ENCODE measurements around the gene CT47A1.

CT47A1 gene

DNA sequence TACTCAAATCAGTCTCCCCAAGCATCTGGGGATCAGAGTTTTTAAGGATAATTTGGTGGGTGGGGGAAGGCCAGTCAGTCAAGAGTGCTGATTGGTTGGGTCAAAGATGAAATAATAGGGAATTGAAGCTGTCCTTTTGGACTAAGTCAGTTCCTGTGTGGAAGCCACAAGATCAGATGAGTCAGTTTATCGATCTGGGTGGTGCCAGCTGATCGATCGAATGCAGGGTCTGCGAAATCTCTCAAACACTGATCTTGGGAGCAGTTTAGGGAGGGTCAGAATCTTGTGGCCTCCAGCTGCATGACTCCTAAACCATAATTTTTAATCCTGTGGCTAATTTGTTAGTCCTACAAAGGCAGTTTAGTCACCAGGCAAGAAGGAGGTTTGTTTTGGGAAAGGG, 44.5 kb upstream of the CT47A1 start:
- ChIA-PET POLR2A (no interaction called here), CTCF (no interaction called here)

DNA sequence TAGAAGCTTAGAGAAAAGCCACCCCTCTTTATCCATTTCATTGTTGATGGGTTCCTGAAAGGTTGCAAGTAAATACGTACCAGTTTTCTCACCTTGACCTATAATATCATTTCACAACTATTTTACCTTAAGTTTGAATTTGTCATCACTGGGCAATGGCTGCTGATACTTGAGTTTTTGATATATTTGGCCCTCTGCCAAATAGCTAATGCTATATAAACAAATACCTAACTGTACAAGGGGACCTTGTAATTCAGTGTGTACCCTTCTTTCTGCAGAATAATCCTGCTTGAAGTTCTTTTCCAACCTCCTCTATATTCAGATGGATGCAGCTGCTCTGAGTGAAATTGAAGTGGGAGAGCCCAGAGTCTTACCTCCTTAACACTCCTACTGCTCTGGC, 42.9 kb upstream of the CT47A1 start:
- Histone ChIP-seq H3K27ac (ENCODE audit: extremely low read depth, low read depth, low read length) (no peak overlapping the region), H3K4me3 (ENCODE audit: low read depth, low read length) (no peak overlapping the region), H3K9me3 (ENCODE audit: control insufficient read depth, insufficient read depth, low read depth, low read length) (no peaks in the 10 kb centered on the region), H3K4me1 (ENCODE audit: control insufficient read depth, insufficient read depth, low read length) (no peaks in the 10 kb centered on the region), H3K36me3 (ENCODE audit: control insufficient read depth in 2 of 2, insufficient read depth in 1 of 2, low read length in 2 of 2) (no peaks in the 10 kb centered on the region)
- ChIA-PET CTCF (interaction anchor here (0.6 to 1.2 kb wide), 3 partner anchors 238 to 1364 kb away, joined by 3 to 6 read pairs (median 4); no protein-coding TSS in a partner anchor), POLR2A (no interaction called here)
- no peak for TF ChIP-seq ZNF747 (tag by site-specific recombination; IDR thresholded peaks at IDR 0.05)
- peak; percentile 41; the same call in 1 of the 2 replicates for TF ChIP-seq ZNF37A (tag by site-specific recombination; IDR thresholded peaks at IDR 0.05)

More for the DNA sequence above, 44.5 kb upstream of the CT47A1 start:
- H3K4me1 ChIP-seq (ENCODE audit: control insufficient read depth, insufficient read depth, low read length): no peaks in the 10 kb centered on the region
- TF ChIP-seq BCL11B (tag by site-specific recombination; IDR thresholded peaks at IDR 0.05; ENCODE audit: low read depth) (no peak), ZNF16 (tag by site-specific recombination; IDR thresholded peaks at IDR 0.05; ENCODE audit: low read depth) (no peak)
- no peaks in the 10 kb centered on the region for H3K36me3 ChIP-seq (ENCODE audit: control insufficient read depth in 2 of 2, insufficient read depth in 1 of 2, low read length in 2 of 2)
- no peaks in the 10 kb centered on the region for H3K9me3 ChIP-seq (ENCODE audit: control insufficient read depth, insufficient read depth, low read depth, low read length)
- no peak overlapping the region for H3K27ac ChIP-seq (ENCODE audit: extremely low read depth, low read depth, low read length)
- H3K4me3 ChIP-seq (ENCODE audit: low read depth, low read length): no peak overlapping the region

DNA sequence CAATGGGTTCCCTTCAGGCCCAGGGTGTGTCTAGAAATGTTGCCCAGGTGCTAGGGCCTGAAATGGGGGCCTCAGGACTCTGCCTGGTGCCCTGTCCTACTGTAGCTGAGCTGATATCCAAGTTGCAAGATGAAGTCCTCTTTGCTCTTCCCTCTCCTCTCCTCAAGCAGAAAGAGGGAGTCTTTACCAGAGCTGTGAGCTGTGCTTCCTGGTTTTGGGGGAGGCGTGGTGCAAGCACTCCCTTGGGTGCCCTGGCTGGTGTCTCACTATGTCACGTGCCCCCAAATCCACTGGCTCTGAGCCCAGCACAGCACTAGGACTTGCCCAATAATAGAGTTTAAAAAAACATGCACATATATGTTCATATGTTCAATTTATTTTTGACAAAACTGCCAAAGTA, 29.3 kb upstream of the CT47A1 start:
- CTCF ChIA-PET: no interaction called here
- POLR2A ChIA-PET: no interaction called here
- H3K36me3 ChIP-seq (ENCODE audit: control insufficient read depth in 2 of 2, insufficient read depth in 1 of 2, low read length in 2 of 2): no peaks in the 10 kb centered on the region

DNA sequence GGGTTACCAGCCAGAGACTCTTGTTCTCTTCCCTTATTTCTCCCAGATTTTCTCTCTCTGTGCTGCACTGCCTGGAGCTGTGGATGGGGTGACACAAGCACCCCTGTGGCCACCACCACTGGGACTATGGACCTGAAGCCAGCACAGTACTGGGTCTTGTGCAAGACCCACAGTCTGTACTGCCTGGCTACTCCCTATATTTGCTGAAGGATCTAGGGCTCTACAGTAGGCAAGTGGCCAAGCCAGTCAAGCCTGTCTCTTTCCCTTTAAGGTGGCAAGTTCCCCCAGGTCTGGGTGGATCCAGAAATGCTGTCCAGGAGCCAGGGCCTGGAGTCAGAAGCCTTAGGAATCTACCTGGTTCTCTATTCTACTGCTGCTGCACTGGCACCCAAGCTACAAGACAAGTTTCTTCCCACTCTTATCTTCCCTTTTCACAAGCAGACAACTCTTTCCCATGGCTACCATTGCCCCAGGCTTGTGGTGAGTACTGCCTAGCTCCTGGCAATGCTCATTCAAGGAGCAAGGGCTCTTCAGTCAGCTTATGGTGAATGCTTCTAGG, 28.4 kb upstream of the CT47A1 start:
- POLR2A ChIA-PET: no interaction called here
- no peak for TF ChIP-seq ZNF747 (tag by site-specific recombination; IDR thresholded peaks at IDR 0.05)
- no peak for TF ChIP-seq ZNF239 (tag by site-specific recombination; IDR thresholded peaks at IDR 0.05)
- no peak for TF ChIP-seq ZNF221 (tag by site-specific recombination; IDR thresholded peaks at IDR 0.05; ENCODE audit: borderline replicate concordance)
- CTCF ChIA-PET: no interaction called here
- H3K4me1 ChIP-seq (ENCODE audit: control insufficient read depth, insufficient read depth, low read length): no peaks in the 10 kb centered on the region
- H3K9me3 ChIP-seq (ENCODE audit: control insufficient read depth, insufficient read depth, low read depth, low read length): no peaks in the 10 kb centered on the region
- H3K27ac ChIP-seq (ENCODE audit: extremely low read depth, low read depth, low read length): no peak overlapping the region
- no peaks in the 10 kb centered on the region for H3K36me3 ChIP-seq (ENCODE audit: control insufficient read depth in 2 of 2, insufficient read depth in 1 of 2, low read length in 2 of 2)
- H3K4me3 ChIP-seq (ENCODE audit: low read depth, low read length): no peak overlapping the region

More for the DNA sequence above, 29.3 kb upstream of the CT47A1 start:
- Histone ChIP-seq H3K27ac (ENCODE audit: extremely low read depth, low read depth, low read length) (no peak overlapping the region), H3K4me3 (ENCODE audit: low read depth, low read length) (no peak overlapping the region), H3K4me1 (ENCODE audit: control insufficient read depth, insufficient read depth, low read length) (no peaks in the 10 kb centered on the region), H3K9me3 (ENCODE audit: control insufficient read depth, insufficient read depth, low read depth, low read length) (no peaks in the 10 kb centered on the region)
- TF ChIP-seq HOXD13 (CRISPR knock-in tag; IDR thresholded peaks at IDR 0.05; ENCODE audit: borderline replicate concordance): no peak
- no peak for TF ChIP-seq ZNF664 (tag by site-specific recombination; IDR thresholded peaks at IDR 0.05)
- TF ChIP-seq GLI2 (tag by site-specific recombination; IDR thresholded peaks at IDR 0.05; ENCODE audit: borderline replicate concordance, low read depth): no peak
- TF ChIP-seq, protein P1, sequence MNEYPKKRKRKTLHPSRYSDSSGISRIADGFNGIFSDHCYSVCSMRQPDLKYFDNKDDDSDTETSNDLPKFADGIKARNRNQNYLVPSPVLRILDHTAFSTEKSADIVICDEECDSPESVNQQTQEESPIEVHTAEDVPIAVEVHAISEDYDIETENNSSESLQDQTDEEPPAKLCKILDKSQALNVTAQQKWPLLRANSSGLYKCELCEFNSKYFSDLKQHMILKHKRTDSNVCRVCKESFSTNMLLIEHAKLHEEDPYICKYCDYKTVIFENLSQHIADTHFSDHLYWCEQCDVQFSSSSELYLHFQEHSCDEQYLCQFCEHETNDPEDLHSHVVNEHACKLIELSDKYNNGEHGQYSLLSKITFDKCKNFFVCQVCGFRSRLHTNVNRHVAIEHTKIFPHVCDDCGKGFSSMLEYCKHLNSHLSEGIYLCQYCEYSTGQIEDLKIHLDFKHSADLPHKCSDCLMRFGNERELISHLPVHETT (tag by site-specific recombination; IDR thresholded peaks at IDR 0.05): no peak
- TF ChIP-seq MYNN (tag by site-specific recombination; IDR thresholded peaks at IDR 0.05; ENCODE audit: borderline replicate concordance): no peak
- TF ChIP-seq ZNF157 (tag by site-specific recombination; IDR thresholded peaks at IDR 0.05): no peak
- TF ChIP-seq ZSCAN16 (tag by site-specific recombination; IDR thresholded peaks at IDR 0.05): no peak
- no peak for TF ChIP-seq KLF8 (tag by site-specific recombination; IDR thresholded peaks at IDR 0.05)
- no peak for TF ChIP-seq OVOL3 (tag by site-specific recombination; IDR thresholded peaks at IDR 0.05)
- no peak for TF ChIP-seq ZNF423 (tag by site-specific recombination; IDR thresholded peaks at IDR 0.05)
- no peak for TF ChIP-seq MEIS1 (CRISPR knock-in tag; IDR thresholded peaks at IDR 0.05; ENCODE audit: borderline replicate concordance)

Data from HEK293 (cell line).